Measurements from ENCODE around the gene MDC1.

DNA sequence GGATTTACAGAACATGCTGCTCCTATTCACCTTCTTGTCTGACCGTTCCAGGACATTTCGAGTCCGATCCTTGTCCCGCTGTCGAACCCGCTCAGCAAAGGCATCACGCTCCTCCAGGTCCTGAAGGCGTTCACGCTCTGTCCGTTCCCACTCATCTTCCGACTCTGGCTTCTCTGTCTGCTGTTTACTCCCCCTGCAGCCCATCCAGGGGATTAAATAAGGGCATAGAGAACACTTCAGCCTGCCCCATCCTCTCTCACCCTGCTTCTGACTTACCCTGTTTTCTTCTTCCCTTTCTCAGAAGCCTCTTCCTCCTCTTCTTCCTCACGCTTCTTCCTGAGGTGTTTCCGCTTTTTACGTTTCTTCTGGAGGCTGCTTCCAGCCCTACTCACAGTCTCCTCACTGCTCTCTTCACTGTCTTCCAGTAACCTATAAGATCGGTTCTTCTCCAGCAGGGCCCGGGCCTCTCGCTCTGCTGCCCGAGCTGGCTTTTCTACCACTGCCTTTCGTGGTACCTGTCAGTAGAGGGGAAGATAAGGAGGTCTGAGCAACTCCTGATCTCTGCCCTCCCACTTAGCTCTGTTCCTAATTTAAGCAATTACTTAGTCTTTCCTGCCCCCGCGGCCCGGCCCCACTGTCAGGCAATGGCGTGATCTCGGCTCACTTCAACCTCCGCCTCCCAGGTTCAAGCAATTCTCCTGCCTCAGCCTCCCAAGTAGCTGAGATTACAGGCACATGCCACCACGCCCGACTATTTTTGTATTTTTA, 46.1 kb downstream of the MDC1 start:
- no peak for TF ChIP-seq POLR2A (IDR thresholded peaks at IDR 0.05)
- TF ChIP-seq, protein P1, sequence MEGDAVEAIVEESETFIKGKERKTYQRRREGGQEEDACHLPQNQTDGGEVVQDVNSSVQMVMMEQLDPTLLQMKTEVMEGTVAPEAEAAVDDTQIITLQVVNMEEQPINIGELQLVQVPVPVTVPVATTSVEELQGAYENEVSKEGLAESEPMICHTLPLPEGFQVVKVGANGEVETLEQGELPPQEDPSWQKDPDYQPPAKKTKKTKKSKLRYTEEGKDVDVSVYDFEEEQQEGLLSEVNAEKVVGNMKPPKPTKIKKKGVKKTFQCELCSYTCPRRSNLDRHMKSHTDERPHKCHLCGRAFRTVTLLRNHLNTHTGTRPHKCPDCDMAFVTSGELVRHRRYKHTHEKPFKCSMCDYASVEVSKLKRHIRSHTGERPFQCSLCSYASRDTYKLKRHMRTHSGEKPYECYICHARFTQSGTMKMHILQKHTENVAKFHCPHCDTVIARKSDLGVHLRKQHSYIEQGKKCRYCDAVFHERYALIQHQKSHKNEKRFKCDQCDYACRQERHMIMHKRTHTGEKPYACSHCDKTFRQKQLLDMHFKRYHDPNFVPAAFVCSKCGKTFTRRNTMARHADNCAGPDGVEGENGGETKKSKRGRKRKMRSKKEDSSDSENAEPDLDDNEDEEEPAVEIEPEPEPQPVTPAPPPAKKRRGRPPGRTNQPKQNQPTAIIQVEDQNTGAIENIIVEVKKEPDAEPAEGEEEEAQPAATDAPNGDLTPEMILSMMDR (IDR thresholded peaks at IDR 0.05), result no peak

Data from body of pancreas (tissue), 4 donors.